ENCODE results near the gene RAB10.
"Not testable (repeated sequence)": the region's sequence is repeated elsewhere in the genome, so short reads cannot be mapped to it uniquely, and the experiment has no call there.

The RAB10 gene

DNA sequence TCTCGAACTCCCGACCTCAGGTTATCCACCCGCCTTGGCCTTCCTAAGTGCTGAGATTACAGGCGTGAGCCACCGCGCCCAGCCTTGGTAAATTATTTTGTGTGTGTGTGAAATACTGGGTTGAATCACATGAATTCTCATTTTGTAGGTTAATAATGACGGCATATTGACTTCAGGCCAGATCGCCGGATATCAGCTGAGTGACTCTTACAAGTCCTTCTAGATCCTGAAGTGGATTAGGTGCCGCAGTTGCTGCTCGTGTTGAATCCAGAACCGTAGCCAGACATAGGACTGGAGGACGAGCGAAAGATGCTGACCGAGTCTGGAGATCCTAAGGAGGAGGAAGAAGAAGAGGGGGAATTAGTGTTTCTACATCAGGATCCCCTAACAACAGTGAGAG, 39.4 kb upstream of the RAB10 start:
- DNase-seq (ENCODE audit: low read depth), result no peak
- H3K4me3 ChIP-seq (ENCODE audit: control insufficient read depth, low read depth, low read length), result no peak overlapping the region
- TF ChIP-seq, protein P1, sequence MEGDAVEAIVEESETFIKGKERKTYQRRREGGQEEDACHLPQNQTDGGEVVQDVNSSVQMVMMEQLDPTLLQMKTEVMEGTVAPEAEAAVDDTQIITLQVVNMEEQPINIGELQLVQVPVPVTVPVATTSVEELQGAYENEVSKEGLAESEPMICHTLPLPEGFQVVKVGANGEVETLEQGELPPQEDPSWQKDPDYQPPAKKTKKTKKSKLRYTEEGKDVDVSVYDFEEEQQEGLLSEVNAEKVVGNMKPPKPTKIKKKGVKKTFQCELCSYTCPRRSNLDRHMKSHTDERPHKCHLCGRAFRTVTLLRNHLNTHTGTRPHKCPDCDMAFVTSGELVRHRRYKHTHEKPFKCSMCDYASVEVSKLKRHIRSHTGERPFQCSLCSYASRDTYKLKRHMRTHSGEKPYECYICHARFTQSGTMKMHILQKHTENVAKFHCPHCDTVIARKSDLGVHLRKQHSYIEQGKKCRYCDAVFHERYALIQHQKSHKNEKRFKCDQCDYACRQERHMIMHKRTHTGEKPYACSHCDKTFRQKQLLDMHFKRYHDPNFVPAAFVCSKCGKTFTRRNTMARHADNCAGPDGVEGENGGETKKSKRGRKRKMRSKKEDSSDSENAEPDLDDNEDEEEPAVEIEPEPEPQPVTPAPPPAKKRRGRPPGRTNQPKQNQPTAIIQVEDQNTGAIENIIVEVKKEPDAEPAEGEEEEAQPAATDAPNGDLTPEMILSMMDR (IDR thresholded peaks at IDR 0.05; ENCODE audit: control insufficient read depth, insufficient read depth, low read depth, low read length, missing control alignments), result no peak

DNA sequence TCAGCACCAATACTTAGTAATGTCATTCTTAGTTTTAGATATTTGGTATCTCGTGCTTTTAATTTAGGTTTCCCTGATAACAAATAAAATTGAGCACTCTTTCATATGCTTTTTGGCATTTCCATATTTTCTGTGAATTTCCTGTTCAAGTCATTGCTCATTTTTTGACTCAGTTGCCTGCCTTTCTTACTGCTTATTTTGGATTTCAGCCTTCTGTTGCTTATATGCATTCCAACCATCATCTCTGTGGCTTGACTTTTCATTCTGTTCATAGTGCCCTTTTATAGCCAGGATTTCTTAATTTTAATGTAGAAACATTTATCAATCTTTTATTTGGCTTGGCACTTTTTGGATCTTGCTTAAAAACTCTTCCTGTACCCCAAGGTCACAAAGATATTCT, 37.0 kb upstream of the RAB10 start:
- DNase-seq (ENCODE audit: low read depth), result no peak
- H3K4me3 ChIP-seq (ENCODE audit: control insufficient read depth, low read depth, low read length), result no peak overlapping the region
- TF ChIP-seq, protein P1 (IDR thresholded peaks at IDR 0.05; ENCODE audit: control insufficient read depth, insufficient read depth, low read depth, low read length, missing control alignments), result no peak

DNA sequence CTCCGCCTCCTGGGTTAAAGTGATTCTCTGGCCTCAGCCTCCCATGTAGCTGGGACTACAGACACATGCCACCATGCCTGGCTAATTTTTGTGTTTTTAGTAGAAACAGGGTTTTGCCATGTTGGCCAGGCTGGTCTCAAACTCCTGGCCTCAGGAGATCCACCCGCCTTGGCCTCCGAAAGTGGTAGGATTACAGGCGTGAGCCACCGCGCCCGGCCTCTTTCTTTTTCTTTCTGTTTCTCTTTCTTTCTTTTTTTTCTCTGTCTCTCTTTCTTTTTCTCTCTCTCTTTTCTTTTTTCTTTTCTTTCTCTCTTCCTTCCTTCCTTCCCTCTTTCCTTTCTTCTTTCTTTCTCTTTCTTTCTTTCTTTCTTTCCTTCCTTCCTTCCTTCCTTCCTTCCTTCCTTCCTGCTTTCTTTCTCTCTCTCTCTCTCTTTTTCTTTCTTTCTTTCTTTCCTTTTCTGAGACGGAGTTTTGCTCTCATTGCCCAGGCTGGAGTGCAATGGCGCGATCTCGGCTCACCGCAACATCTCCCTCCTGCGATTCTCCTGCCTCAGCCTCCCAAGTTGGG, 35.0 kb upstream of the RAB10 start:
- not testable (repeated sequence) for H3K4me3 ChIP-seq (ENCODE audit: control insufficient read depth, low read depth, low read length)

DNA sequence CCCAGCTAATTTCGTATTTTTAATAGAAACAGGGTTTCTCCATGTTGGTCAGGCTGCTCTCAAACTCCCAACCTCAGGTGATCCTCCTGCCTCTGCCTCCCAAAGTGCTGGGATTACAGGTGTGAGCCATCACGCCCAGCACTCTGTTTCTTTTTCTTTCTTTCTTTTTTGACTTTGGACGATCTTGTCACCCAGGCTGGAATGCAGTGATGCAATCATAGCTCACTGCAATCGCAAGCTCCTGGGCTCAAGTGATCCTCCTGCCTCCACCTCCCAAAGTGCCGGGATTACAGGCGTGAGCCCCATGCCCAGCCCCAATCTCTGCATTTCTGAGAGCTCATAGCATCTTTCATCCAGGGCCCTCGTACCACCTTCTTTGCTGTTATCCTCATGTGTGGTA, 34.5 kb upstream of the RAB10 start:
- DNase-seq (ENCODE audit: low read depth); H3K4me3 ChIP-seq (ENCODE audit: control insufficient read depth, low read depth, low read length): not testable (repeated sequence)

More for the DNA sequence above, 35.0 kb upstream of the RAB10 start:
- not testable (repeated sequence) for DNase-seq (ENCODE audit: low read depth)

DNA sequence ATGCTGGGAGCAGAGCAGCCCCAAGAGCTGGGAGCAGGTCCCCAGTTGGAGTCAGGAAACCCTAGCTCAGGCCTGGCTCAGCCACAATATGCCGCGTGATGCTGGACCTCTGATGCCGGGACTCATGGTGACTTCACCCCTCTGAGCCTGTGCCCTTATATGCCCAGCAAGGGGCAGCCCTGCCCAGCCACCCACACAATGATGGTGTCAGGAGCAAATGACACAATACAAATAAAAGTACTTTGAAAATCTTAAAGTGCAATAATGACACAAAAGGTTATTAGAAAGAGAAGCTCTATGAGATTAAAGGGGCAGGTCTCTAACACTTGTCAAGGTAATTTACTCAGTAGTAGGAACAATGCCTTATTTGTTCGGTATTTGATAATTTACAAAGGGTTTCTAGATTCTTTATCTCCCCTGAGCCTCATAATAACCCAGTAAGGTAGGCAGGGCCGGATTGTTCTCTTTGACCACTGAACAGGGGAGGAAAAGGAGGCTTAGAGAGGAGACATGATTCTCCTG, 33.3 kb upstream of the RAB10 start:
- TF ChIP-seq, protein P1 (IDR thresholded peaks at IDR 0.05; ENCODE audit: control insufficient read depth, insufficient read depth, low read depth, low read length, missing control alignments), result no peak
- no peak overlapping the region for H3K4me3 ChIP-seq (ENCODE audit: control insufficient read depth, low read depth, low read length)
- no peak for DNase-seq (ENCODE audit: low read depth)

DNA sequence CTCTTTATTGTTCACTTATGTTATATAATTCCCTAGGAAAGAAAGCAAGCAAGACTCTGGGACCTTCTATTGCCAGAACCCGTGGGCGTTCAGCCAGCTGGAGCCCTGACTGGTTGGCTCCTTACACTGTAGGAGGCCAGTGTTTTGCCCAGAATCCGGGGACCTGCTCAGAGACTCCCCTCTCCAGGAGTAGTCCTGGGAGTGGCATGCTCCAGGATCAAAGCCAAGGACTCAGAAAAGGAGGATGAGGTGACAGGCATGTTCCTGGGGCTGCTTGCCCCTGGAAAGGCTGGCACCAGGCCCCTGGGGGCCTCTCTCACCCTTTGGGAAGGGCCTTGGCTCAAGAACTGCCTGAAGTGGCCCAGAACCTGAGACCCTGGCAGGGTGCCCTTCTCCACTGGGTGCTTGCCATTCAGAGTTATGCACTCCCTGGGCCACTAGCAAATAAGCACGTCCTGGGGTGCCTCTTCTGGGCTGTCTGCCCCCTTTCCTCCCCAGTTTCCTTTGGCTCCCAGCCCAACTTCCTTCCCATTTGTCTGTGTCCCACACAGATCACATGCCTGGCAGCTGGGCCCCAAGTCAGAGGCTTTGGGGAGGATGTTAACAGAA, 32.0 kb upstream of the RAB10 start:
- H3K4me3 ChIP-seq (ENCODE audit: control insufficient read depth, low read depth, low read length), result no peak overlapping the region
- no peak for DNase-seq (ENCODE audit: low read depth)
- TF ChIP-seq, protein P1 (IDR thresholded peaks at IDR 0.05; ENCODE audit: control insufficient read depth, insufficient read depth, low read depth, low read length, missing control alignments), result no peak

DNA sequence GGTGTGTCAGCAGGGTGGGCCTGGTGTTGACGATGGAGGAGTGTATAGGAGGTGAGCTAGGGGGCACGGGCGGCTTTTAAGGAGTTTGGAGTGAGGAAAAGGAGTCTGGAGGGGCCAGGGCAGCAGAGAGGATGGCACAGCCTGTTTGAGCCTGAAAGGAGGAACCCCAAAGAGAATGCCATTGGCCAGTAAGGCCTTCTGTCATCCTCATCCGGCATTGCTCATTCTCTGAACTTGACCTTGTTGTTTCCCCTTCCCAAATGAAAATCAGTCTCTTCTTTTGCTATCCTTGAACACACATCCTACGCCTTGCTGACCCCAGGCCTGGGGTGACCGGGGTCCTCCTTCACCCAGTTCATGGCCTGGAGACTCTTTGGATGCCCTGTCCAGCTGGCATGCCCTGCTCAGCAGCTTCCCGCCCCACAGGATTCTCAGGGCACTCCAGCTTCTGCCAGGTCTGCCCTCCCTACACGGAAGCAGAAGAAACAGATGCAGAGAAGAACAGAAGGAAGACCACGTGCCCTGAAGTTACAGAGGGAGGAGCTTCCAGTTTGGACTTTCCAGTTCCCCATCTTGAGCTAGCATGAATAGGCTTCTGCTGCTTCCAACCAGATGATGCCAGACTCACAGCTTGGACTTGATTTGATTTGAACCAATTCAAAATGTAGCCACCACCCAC, 31.1 kb upstream of the RAB10 start:
- DNase-seq (ENCODE audit: low read depth), result no peak
- H3K4me3 ChIP-seq (ENCODE audit: control insufficient read depth, low read depth, low read length), result no peak overlapping the region
- TF ChIP-seq, protein P1 (IDR thresholded peaks at IDR 0.05; ENCODE audit: control insufficient read depth, insufficient read depth, low read depth, low read length, missing control alignments), result no peak
